Measurements from ENCODE around the gene PTGFRN.

PTGFRN gene

DNA sequence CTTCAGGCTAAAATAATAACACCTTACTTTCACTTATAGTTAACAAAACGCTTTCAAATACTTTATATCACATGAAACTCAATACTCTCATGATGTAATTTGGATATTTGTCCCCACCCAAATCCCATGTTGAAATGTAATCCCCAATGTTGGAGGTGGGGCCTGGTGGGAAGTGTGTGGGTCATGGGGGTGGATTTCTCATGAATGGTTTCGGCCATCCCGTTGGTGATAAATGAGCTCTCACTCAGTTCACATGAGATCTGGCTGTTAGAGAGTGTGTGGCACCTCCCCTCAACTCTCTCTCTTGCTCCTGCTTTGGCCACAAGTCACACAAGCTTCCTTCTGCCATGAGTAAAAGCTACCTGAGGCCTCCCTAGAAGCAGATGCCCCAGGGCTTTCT is 22.5 kb upstream of the PTGFRN start:
- TF ChIP-seq, protein P1, sequence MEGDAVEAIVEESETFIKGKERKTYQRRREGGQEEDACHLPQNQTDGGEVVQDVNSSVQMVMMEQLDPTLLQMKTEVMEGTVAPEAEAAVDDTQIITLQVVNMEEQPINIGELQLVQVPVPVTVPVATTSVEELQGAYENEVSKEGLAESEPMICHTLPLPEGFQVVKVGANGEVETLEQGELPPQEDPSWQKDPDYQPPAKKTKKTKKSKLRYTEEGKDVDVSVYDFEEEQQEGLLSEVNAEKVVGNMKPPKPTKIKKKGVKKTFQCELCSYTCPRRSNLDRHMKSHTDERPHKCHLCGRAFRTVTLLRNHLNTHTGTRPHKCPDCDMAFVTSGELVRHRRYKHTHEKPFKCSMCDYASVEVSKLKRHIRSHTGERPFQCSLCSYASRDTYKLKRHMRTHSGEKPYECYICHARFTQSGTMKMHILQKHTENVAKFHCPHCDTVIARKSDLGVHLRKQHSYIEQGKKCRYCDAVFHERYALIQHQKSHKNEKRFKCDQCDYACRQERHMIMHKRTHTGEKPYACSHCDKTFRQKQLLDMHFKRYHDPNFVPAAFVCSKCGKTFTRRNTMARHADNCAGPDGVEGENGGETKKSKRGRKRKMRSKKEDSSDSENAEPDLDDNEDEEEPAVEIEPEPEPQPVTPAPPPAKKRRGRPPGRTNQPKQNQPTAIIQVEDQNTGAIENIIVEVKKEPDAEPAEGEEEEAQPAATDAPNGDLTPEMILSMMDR (IDR thresholded peaks at IDR 0.05; ENCODE audit: insufficient read depth, low read length) = no peak
- TF ChIP-seq SPI1 (IDR thresholded peaks at IDR 0.05; ENCODE audit: borderline replicate concordance, low read depth) (no peak), POLR2AphosphoS5 (IDR thresholded peaks at IDR 0.05; ENCODE audit: low read depth) (no peak), GABPA (IDR thresholded peaks at IDR 0.05; ENCODE audit: low read depth) (no peak)
- TF ChIP-seq, protein P2, sequence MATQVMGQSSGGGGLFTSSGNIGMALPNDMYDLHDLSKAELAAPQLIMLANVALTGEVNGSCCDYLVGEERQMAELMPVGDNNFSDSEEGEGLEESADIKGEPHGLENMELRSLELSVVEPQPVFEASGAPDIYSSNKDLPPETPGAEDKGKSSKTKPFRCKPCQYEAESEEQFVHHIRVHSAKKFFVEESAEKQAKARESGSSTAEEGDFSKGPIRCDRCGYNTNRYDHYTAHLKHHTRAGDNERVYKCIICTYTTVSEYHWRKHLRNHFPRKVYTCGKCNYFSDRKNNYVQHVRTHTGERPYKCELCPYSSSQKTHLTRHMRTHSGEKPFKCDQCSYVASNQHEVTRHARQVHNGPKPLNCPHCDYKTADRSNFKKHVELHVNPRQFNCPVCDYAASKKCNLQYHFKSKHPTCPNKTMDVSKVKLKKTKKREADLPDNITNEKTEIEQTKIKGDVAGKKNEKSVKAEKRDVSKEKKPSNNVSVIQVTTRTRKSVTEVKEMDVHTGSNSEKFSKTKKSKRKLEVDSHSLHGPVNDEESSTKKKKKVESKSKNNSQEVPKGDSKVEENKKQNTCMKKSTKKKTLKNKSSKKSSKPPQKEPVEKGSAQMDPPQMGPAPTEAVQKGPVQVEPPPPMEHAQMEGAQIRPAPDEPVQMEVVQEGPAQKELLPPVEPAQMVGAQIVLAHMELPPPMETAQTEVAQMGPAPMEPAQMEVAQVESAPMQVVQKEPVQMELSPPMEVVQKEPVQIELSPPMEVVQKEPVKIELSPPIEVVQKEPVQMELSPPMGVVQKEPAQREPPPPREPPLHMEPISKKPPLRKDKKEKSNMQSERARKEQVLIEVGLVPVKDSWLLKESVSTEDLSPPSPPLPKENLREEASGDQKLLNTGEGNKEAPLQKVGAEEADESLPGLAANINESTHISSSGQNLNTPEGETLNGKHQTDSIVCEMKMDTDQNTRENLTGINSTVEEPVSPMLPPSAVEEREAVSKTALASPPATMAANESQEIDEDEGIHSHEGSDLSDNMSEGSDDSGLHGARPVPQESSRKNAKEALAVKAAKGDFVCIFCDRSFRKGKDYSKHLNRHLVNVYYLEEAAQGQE (IDR thresholded peaks at IDR 0.05; ENCODE audit: insufficient replicate concordance, low read depth) = no peak
- DNase-seq (ENCODE audit: low read depth in 1 of 2, low spot score in 1 of 2) = no peak
- Histone ChIP-seq H3K27ac (replicated peaks) (no peak overlapping the region), H3K4me3 (replicated peaks; ENCODE audit: insufficient read depth, low read length) (no peak overlapping the region), H3K27me3 (ENCODE audit: insufficient read depth, poor library complexity, severe bottlenecking) (no peaks in the 10 kb centered on the region)

DNA sequence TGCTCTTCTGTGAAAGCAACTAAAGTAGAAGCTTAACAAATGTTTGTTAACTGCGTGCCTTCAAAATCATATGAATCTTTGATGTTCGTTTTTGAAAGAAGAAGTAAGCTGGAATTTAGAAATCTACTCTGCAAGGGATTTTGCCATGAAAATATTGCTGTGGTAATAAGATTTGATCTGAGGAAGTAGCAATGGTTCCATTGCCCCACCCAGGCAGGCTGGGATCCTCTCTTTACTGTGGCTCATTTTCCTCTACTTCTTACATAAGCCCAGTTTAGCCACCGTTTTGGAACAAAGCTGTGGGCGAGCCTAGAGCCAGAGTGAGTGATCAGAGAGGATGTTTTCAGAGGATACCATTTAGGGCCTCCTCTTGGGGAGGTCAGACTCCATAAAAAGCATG is 20.3 kb upstream of the PTGFRN start:
- H3K27ac ChIP-seq (replicated peaks) = no peak overlapping the region
- DNase-seq (ENCODE audit: low read depth in 1 of 2, low spot score in 1 of 2) = no peak
- H3K27me3 ChIP-seq (ENCODE audit: insufficient read depth, poor library complexity, severe bottlenecking) = no peaks in the 10 kb centered on the region
- no peak overlapping the region for H3K4me3 ChIP-seq (replicated peaks; ENCODE audit: insufficient read depth, low read length)
- TF ChIP-seq SPI1 (IDR thresholded peaks at IDR 0.05; ENCODE audit: borderline replicate concordance, low read depth) = no peak
- TF ChIP-seq, protein P2 (IDR thresholded peaks at IDR 0.05; ENCODE audit: insufficient replicate concordance, low read depth) = no peak
- TF ChIP-seq POLR2AphosphoS5 (IDR thresholded peaks at IDR 0.05; ENCODE audit: low read depth) = no peak
- TF ChIP-seq GABPA (IDR thresholded peaks at IDR 0.05; ENCODE audit: low read depth) = no peak
- TF ChIP-seq, protein P1 (IDR thresholded peaks at IDR 0.05; ENCODE audit: insufficient read depth, low read length) = no peak

DNA sequence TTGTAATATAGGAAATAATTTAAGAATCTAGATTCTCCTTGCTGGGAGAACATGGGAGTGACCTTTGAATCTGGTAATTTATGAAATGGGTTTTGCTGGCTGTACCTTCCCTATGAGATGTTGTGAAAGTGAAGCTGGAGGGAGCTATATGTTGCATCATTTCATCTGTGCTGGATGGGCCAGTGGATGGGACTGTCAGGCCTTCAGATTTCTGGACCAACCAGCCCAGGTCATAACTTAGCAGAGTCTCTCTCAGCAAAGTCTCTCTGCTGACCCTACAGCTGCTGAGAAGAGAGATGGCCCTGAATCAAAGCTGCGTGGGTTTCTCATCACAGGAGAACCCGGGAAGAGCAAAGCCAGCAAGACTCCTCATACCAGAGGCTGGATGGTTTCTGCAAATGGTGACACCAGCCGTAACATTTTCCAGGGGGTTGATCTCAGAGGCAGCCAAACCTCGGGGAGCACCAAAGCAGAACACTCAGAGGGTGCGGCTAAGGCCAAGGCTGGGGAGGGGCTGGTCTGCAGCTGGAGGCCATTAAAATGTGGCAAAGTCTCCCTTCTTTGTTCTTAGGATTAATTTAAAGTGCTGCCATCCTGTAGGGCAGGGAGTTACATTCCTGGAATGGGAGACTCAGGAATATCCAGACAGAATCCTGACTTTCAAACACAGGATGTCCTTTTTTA is 18.2 kb upstream of the PTGFRN start:
- DNase-seq (ENCODE audit: low read depth in 1 of 2, low spot score in 1 of 2) = no peak
- TF ChIP-seq, protein P1 (IDR thresholded peaks at IDR 0.05; ENCODE audit: insufficient read depth, low read length) = no peak
- TF ChIP-seq POLR2AphosphoS5 (IDR thresholded peaks at IDR 0.05; ENCODE audit: low read depth) = no peak
- TF ChIP-seq, protein P2 (IDR thresholded peaks at IDR 0.05; ENCODE audit: insufficient replicate concordance, low read depth) = no peak
- no peak for TF ChIP-seq GABPA (IDR thresholded peaks at IDR 0.05; ENCODE audit: low read depth)
- no peak for TF ChIP-seq SPI1 (IDR thresholded peaks at IDR 0.05; ENCODE audit: borderline replicate concordance, low read depth)
- no peaks in the 10 kb centered on the region for H3K27me3 ChIP-seq (ENCODE audit: insufficient read depth, poor library complexity, severe bottlenecking)
- H3K27ac ChIP-seq (replicated peaks) = no peak overlapping the region
- no peak overlapping the region for H3K4me3 ChIP-seq (replicated peaks; ENCODE audit: insufficient read depth, low read length)
